GM18508 (cell line): ENCODE results near the gene MIB1.

ENCODE experiments used
- ATAC-seq: cut with Tn5 transposase; IDR thresholded peaks from one replicate; pipeline ENCODE4 v1.9.1; 2021; ENCODE audit warnings: moderate number of reproducible peaks; ENCODE audit not compliant: insufficient read depth, unreplicated experiment

Gene MIB1

DNA sequence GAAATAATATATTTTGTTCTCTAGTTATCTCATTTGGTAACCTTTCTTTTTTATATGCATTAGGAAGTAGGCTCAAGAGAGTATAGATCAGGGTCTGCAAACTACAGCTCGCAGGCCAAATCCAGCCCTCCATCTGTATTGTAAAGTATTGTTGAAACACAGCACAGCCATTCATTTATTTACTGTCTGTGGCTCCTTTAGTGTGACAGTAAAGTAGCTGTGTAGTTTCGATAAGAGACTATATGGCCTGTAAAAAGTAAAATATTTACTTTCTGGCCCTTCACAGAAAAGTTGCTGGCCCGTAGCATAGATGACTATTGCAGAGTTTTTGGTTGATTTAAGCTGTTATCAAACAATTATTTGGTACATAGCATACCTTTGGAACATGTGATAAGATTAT lies 67.6 kb downstream of the MIB1 start:
- ATAC-seq, result no peak

- no peak for ATAC-seq
These were observed 69.1 kb downstream of the MIB1 start for GRCh38 chr18:21809725-21810124.

GRCh38 chr18:21815101-21815500 lies 74.5 kb downstream of the MIB1 start:
- no peak for ATAC-seq

DNA sequence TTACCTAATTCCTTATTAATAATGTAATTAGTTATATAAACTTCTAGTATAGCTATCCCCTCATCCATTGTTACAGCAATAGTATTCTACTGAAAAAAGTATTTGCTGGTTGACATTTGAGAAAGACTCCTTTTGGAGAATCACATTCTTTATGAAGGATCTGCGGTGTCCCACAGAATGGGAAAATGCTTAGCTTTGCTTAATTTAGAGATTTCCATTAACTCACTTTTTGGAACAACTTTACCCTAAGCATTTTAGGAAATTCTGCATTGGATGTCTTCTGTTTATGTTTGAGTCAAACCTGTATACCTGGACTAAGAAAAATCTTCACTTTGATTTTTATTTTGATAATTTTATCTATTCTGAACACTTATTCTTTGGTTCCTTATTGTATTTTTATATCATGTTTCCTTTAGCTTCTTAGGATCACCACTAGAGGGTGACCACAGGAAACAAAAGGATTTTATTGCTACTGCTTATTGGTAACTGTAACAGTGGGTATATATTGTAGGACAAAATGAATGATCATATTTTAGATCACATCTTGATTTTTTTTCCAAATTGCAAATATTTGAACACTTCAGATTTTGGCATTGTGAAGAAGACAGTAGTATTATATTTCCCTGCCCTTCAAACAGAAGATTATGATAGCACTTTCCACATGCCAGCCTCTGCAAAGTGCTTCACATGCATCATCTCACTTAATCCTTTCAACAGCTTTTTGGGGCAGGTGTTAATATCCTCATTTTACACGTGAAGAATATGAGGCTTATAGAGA lies 79.6 kb downstream of the MIB1 start:
- ATAC-seq, result no peak

GRCh38 chr18:21820811-21821143 lies 80.2 kb downstream of the MIB1 start:
- no peak for ATAC-seq

GRCh38 chr18:21823848-21824247 lies 83.3 kb downstream of the MIB1 start:
- ATAC-seq, result no peak

- ATAC-seq, result no peak
These were observed 85.6 kb downstream of the MIB1 start for GRCh38 chr18:21826196-21826595.

- no peak for ATAC-seq
These were observed 86.2 kb downstream of the MIB1 start for GRCh38 chr18:21826641-21827302.

- ATAC-seq, result no peak
These were observed 89.9 kb downstream of the MIB1 start for GRCh38 chr18:21830532-21830931.

DNA sequence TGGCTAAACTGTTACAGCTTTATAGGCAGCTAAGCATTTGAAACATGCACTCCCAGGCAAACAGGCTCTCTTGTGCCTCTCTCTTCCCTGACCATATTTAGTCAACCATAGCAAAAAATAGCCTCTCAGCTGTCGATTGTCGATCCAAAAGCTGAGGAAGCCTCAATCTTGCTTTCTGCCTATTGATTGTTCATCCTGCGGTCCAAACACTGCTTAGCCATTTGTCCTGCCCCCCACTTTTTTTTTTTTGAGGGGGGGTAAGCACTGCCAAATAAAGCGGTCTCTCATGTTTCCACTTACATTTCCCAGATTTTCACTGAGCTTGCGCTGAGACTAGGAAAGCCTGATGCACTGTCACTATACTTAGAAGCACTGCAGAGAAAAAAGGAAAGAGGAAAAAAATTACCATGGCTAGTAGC lies 90.8 kb downstream of the MIB1 start:
- ATAC-seq, result no peak

DNA sequence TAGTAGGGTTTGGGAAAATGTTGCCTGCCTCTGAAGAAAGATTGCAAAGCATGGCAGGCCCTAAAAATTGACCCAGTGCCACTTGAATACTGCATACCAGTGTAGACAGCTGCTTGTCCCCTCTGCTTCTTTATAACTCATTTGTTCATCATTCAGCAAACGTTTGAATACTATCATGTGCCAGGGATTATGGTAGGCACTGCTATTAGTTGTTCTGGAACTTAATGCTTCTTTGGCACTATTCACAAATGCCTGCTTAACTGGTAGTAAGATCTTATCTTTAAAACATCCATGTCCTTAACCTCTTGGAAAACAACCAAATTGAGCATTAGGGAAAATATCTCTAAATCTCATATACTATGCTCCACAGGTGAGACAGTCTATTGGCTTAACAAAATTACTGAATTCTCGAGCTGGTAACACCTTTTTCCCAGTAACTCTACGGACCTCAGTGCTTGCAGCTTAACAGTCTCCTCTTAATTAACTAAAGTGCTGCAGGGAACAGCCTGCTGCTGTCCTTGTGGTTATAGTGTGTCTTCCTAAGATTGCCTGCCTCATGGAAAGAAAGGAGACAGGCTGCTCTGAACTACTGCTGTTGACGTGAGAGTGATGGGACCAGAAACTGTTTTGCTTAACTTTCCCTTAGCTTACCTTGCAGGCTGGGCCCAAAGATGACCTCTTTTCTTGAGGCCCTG lies 93.2 kb downstream of the MIB1 start:
- ATAC-seq, result no peak

GRCh38 chr18:21834299-21834660 lies 93.7 kb downstream of the MIB1 start:
- ATAC-seq, result no peak

DNA sequence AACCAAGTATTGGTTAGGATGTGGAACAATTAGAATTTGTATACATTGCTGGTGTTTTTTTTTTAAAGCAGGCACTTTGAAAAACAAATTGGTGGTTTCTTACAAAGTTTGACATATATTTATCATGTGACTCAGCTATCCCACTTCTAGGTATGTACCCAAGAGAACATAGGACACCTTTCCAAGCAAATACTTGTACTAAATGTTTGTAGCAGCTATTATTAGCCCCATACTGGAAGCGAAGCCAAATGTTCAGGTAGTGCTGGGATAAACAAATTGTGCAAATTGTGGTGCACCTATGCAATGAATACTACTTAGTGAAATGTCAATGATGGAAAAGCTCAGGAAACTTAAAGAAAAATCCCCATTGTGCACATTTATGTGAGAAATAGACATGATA lies 101.0 kb downstream of the MIB1 start:
- no peak for ATAC-seq

- no peak for ATAC-seq
These were observed 102.7 kb downstream of the MIB1 start for GRCh38 chr18:21843341-21843740.

GRCh38 chr18:21851327-21851961 lies 110.9 kb downstream of the MIB1 start:
- no peak for ATAC-seq

GRCh38 chr18:21853016-21853415 lies 112.4 kb downstream of the MIB1 start:
- peak; percentile 86 for ATAC-seq

DNA sequence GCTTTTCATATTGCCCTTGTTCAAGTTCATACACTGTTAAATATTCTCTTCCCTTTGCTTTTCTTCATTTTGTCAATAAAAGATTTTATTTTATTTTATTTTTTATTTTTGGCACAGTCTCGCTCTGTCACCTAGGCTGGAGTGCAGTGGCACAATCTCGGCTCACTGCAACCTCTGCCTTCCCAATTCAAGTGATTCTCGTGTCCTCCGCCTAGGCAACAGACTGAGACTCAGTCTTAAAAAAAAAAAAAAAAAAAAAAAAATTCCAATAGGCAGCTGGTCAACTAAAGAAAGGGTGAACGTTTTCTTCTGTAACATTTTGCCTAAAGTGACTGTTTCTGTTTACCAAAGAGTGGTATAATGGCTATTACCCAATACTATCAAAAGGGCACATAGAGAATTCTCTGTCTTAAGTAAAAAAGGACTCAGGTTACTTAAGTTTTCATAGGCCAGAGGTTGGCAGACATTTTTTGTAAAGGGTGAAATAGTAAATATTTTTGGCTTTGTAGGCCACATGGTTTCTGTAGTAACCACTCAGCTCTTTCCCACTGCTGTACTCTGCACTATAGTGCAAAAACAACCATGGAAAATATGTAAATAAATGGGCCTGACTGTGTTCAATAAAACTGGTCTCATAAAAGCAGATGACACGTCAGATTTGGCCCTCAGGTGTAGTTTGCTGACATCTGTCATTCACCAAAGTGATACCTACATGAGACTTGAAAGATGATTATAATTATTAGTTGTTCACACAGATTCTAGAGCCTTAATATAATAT lies 113.4 kb downstream of the MIB1 start:
- no peak for ATAC-seq

DNA sequence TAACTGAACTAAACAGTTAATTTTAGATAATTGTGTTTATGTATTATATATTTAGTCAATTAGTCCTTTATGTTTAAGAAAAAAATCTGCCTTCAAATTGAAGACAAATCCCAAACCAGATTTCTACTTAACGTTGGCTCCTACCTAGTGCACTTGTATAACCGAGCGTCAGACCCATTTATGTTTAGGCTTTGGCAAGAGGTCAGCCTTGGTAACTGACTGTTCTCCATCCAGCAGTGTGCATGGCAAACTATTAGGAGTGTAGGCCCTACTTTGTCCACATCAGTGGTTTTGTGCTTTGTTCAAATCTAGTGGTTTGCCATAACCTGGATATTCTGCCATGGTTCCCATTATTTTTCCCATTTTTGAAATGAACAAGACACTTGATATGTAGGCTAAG lies 114.8 kb downstream of the MIB1 start:
- ATAC-seq, result no peak

DNA sequence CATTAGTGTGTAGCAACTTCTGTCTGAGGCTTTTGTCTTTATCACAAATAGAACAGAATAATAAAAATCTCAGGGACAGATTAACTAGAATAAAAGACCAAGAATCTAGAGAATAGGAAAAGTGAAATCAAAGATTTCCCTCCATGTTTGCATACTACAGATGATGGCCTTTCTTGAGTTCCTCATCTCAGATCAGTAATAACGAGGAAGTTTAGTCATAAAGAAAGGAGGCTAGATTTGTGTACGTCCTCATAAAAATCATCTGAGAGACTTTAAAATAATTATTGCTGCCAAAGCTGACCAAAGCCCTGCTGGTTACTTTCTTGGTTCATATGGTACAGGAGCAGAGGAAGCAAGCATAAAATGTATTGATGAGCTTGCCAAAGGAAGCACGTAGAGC lies 117.3 kb downstream of the MIB1 start:
- peak; percentile 43 for ATAC-seq

DNA sequence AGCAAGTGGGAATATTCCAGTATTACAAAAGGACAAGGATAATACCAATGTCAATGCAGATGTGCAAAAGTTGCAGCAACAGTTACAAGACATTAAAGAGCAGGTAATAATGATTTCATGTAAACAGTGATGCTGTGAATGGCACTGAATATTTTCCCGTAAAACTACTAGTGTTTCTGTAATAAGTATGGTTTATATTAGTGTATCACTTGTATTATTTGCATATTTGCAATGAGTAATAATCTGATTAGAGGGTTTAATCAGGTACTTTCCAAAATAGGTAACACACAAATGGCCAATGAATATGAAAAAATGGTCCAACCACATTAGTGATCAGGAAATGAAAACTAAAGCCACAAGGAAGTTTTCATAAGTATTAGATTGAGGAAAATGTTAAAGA lies 118.0 kb downstream of the MIB1 start:
- no peak for ATAC-seq
